ENCODE results near the gene AMMECR1.

DNA sequence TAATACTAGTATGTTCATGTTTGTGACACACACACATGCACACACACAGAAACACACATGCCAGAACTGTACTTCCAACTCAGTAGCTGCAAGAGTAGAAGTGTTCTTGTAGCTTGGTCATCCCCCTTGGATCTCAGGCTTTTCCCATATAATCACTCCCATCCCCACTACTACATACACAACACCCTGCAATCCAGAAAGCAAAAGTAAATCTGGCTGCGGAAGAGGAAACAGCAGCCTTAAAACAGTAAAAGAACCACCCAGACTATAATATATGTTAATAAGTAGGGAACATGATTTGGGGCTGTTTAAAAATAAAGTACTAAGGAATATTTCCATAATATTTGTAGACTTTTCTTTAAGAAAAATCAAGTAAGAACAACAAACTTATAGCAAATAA, 103.2 kb downstream of the AMMECR1 start:
- TF ChIP-seq CTCF (IDR thresholded peaks at IDR 0.05) (no peak), ZFX (IDR thresholded peaks at IDR 0.05; ENCODE audit: borderline replicate concordance) (no peak)
